ENCODE results near the gene RNASEH2C. TPM values are rescaled to one million over a fixed set of nuclear protein-coding genes. Genes with fewer than 3 reads are reported as not detected.

RNASEH2C gene
- 77.0 and 111 TPM in 2 replicates for total RNA-seq

DNA sequence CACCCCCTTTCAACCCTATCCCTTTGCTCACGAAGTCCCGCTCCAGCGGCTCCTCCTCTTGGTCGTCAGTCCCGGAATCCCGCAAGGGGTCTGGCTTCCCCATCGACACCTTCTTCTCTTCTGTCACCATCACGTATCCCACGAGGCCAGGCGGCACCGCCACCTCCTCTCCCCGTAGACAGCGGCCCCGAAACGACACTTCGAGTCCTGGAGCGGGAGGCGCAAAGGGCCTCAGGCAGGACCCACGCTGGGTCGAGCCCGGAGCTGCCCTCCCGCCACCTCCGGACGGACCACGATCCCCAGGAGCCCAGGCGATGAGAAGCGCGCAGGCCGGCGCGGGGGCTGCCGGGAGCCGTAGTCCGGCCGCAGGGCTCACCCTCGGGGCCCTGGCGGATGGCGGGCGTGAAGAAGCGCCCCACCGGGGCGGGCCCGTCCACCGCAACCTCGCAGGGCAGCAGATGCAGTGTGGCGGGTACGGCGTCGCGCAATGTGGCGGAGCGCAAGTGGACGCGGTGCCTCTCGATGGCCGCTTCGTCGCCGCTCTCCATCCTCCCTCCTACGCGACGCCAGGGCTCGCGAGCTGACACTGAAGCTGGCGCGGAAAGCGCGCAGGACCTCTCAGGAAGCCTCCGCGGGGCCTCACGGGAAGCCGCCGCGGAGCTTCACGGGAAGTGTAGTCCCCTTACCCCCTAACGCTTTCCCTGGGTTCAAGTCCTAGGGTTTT lies at the start of gene RNASEH2C:
TSS of gene RNASEH2C (minus strand) at position 588 of the 724 bp plus-strand sequence. CDS start at position 548, 40 bp downstream.

DNA sequence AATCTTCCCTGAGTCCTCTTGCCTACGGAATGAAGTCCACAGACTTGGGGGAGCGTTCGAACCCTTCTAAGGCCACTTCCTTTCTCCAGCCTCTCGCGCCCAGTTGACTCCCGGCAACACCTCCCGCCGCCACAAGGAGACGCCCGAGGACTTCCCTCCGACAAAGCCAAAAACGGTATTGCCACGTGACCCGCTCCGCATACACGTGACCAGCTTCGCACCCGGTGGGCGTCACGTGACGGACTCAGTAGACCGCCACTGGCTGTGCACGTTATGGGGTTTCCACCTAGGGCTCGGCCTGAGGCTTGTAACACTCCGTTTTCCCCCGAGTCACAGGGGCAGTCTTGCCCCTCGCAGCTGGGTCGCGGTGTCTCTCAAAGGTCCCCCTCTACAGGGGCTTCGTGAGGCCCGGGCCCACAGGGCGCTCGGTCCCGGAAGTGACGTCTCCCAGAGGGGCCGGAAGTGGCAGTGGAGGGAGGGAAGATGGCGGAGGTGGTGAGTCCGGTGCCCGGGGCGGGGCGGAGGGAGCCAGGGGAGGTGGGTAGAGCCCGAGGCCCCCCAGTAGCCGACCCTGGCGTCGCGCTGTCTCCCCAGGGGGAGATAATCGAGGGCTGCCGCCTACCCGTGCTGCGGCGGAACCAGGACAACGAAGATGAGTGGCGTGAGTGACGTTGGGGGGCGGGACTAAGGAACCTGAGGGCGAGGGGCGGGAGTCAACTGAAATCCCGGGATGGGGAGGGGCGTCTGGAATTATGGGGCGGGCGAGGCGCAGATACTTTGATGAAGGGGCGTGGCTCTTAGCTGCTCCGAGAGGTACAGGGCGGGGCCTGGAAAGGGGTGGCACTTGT lies 8.6 kb downstream of the RNASEH2C start, which contains the start of gene KAT5:
TSS of gene KAT5 (plus strand) at position 468 of the 848 bp plus-strand sequence. CDS start at position 484, 16 bp downstream.

Other genes with a start within 250 kb of the RNASEH2C start
- 2,721 and 4,758 TPM in 2 replicates for gene MALAT1, start 221.8 kb downstream of the RNASEH2C start, total RNA-seq
- gene SCYL1, start 195.7 kb downstream of the RNASEH2C start, total RNA-seq = 56.5 and 59.1 TPM in 2 replicates
- 15.2 and 23.4 TPM in 2 replicates for gene LTBP3, start 162.4 kb downstream of the RNASEH2C start, total RNA-seq
- 37.5 and 92.2 TPM in 2 replicates for gene ZNRD2, start 150.3 kb downstream of the RNASEH2C start, total RNA-seq
- 15.9 and 19.8 TPM in 2 replicates for gene FAM89B, start 148.3 kb downstream of the RNASEH2C start, total RNA-seq
- 31.2 and 39.0 TPM in 2 replicates for gene EHBP1L1, start 144.7 kb downstream of the RNASEH2C start, total RNA-seq
- gene KCNK7, start 125.0 kb downstream of the RNASEH2C start, total RNA-seq = not detected in 2 replicates
- gene MAP3K11, start 106.6 kb downstream of the RNASEH2C start, total RNA-seq = 55.2 and 72.0 TPM in 2 replicates
- 11.2 and 11.7 TPM in 2 replicates for gene PCNX3, start 105.0 kb downstream of the RNASEH2C start, total RNA-seq
- 38.7 and 42.1 TPM in 2 replicates for gene SIPA1, start 82.7 kb downstream of the RNASEH2C start, total RNA-seq
- gene RELA, start 57.9 kb downstream of the RNASEH2C start, total RNA-seq = 12.7 and 14.7 TPM in 2 replicates
- 31.8 and 35.4 TPM in 2 replicates for gene KAT5, start 8.5 kb downstream of the RNASEH2C start, total RNA-seq
- 6.8 and 8.1 TPM in 2 replicates for gene AP5B1, start 60.2 kb upstream of the RNASEH2C start, total RNA-seq
- not detected in 2 replicates for gene OVOL1, start 66.3 kb upstream of the RNASEH2C start, total RNA-seq
- 1.9 TPM in 1 of 2 replicates, not detected in the other for gene SNX32, start 113.2 kb upstream of the RNASEH2C start, total RNA-seq
- gene CFL1, start 137.4 kb upstream of the RNASEH2C start, total RNA-seq = 1,095 and 1,455 TPM in 2 replicates
- 47.4 and 53.3 TPM in 2 replicates for gene MUS81, start 139.6 kb upstream of the RNASEH2C start, total RNA-seq
- 15.3 and 20.5 TPM in 2 replicates for gene EFEMP2, start 152.0 kb upstream of the RNASEH2C start, total RNA-seq
- gene CTSW, start 159.0 kb upstream of the RNASEH2C start, total RNA-seq = not detected in 2 replicates
- 133 and 257 TPM in 2 replicates for gene FIBP, start 167.7 kb upstream of the RNASEH2C start, total RNA-seq
- 195 and 218 TPM in 2 replicates for gene CCDC85B, start 169.9 kb upstream of the RNASEH2C start, total RNA-seq
- gene FOSL1, start 179.6 kb upstream of the RNASEH2C start, total RNA-seq = 12.7 and 20.2 TPM in 2 replicates
- 13.3 and 15.7 TPM in 2 replicates for gene C11orf68, start 198.3 kb upstream of the RNASEH2C start, total RNA-seq
- gene DRAP1, start 198.6 kb upstream of the RNASEH2C start, total RNA-seq = 114 and 131 TPM in 2 replicates
- not detected in 2 replicates for gene TSGA10IP, start 224.7 kb upstream of the RNASEH2C start, total RNA-seq
- gene SART1, start 240.9 kb upstream of the RNASEH2C start, total RNA-seq = 33.5 and 74.5 TPM in 2 replicates

Data from epithelial cell of umbilical artery (primary cell).